ENCODE measurements around the gene FOXC1.

GRCh38 chr6:1581120-1581991 is 28.4 kb upstream of the FOXC1 start:
- TF ChIP-seq CTCF (IDR thresholded peaks at IDR 0.05; ENCODE audit: low read depth, low read length, missing input control) (no peak), GABPA (IDR thresholded peaks at IDR 0.05 in 1 of 2, conservative IDR thresholded peaks at IDR 0.05 in 1 of 2) (no peak), NR2F2 (IDR thresholded peaks at IDR 0.05) (no peak), TAF1 (conservative IDR thresholded peaks at IDR 0.05) (no peak), EGR1 (IDR thresholded peaks at IDR 0.05; ENCODE audit: low read depth in 2 of 2) (no peak), JUND (IDR thresholded peaks at IDR 0.05) (no peak), YY1 (IDR thresholded peaks at IDR 0.05) (no peak), RAD21 (IDR thresholded peaks at IDR 0.05) (no peak), RXRA (IDR thresholded peaks at IDR 0.05) (no peak), MAX (IDR thresholded peaks at IDR 0.05) (no peak)
- TF ChIP-seq, protein P1, sequence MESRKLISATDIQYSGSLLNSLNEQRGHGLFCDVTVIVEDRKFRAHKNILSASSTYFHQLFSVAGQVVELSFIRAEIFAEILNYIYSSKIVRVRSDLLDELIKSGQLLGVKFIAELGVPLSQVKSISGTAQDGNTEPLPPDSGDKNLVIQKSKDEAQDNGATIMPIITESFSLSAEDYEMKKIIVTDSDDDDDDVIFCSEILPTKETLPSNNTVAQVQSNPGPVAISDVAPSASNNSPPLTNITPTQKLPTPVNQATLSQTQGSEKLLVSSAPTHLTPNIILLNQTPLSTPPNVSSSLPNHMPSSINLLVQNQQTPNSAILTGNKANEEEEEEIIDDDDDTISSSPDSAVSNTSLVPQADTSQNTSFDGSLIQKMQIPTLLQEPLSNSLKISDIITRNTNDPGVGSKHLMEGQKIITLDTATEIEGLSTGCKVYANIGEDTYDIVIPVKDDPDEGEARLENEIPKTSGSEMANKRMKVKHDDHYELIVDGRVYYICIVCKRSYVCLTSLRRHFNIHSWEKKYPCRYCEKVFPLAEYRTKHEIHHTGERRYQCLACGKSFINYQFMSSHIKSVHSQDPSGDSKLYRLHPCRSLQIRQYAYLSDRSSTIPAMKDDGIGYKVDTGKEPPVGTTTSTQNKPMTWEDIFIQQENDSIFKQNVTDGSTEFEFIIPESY (IDR thresholded peaks at IDR 0.05) = no peak
- TF ChIP-seq, protein P2, sequence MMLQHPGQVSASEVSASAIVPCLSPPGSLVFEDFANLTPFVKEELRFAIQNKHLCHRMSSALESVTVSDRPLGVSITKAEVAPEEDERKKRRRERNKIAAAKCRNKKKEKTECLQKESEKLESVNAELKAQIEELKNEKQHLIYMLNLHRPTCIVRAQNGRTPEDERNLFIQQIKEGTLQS (IDR thresholded peaks at IDR 0.05) = no peak
